Body of pancreas (tissue), 4 donors: ENCODE data around the gene SMIM44. TPM values are rescaled to one million over a fixed set of nuclear protein-coding genes. Genes with fewer than 3 reads are reported as not detected.

Experiments
- ATAC-seq: fragments of 150-250 bp; one replicate; pipeline ENCODE4 v1.9.1; 2016
- DNase-seq, 4 donors: peaks; one replicate each; pipeline ENCODE4 v3.0.0-alpha.2; 2019
- H3K27ac ChIP-seq, 4 donors: fragments of 200-600 bp; sonication (generic); 1 replicate in 3 of 4; 2 replicates in 1 of 4; pipeline versions ENCODE4 v1.5.1 to v1.6.1; 2016 to 2019; ENCODE audit warnings: mild to moderate bottlenecking in 1 of 4, mixed read lengths in 1 of 4, moderate library complexity in 1 of 4
- H3K27me3 ChIP-seq, 2 donors: fragments of 200-600 bp; sonication (generic); one replicate each; pipeline ENCODE4 v1.6.0; 2016; ENCODE audit warnings: mild to moderate bottlenecking in 1 of 2
- H3K36me3 ChIP-seq, 2 donors: fragments of 200-600 bp; sonication (generic); replicated peaks in 1 of 2; 2 replicates each; pipeline ENCODE4 v1.5.1; 2016; ENCODE audit warnings: low read depth in 2 of 2; ENCODE audit not compliant: insufficient read depth in 1 of 2
- H3K4me1 ChIP-seq: fragments of 200-600 bp; sonication (generic); one replicate; pipeline ENCODE4 v1.6.0; 2016
- H3K4me3 ChIP-seq, 2 donors: fragments of 200-600 bp; sonication (generic); 1 replicate in 1 of 2; 2 replicates in 1 of 2; pipeline ENCODE4 v1.5.1; 2016 to 2019
- H3K9me3 ChIP-seq, 3 donors: fragments of 200-600 bp; sonication (generic); 1 replicate in 2 of 3; 2 replicates in 1 of 3; pipeline ENCODE4 v1.5.1; 2016
- POLR2A ChIP-seq, 3 donors: fragments of 450-650 bp; IDR thresholded peaks; one replicate each; pipeline ENCODE4 v1.6.1; 2016; ENCODE audit warnings: antibody characterized with exemption in 3 of 3, mild to moderate bottlenecking in 2 of 3
- WGBS, 2 donors: methylation state at CpG; one replicate each; pipeline ENCODE4 v1.1.5; 2017; 5-methylcytosine and 5-hydroxymethylcytosine counted together
- intact Hi-C: fragments of 100-400 bp; cut with DNase I; formaldehyde crosslinking; loops from one replicate; pipeline ENCODE4 v1.15.1; 2023
- total RNA-seq, 2 donors: library from RNA; depleted of rRNA; stranded (reverse); fragments of >200 nt; gene quantifications; one replicate each; pipeline ENCODE4 v1.1.0, GENCODE V29; 2016
- TF ChIP-seq, protein P1 (sequence below), 7 experiments: fragments of 450-650 bp in 4 of 7; fragments of 200-600 bp in 3 of 7; sonication (generic) in 3 of 7; IDR thresholded peaks; one replicate each; pipeline ENCODE4 v1.5.1; 2016 to 2019; ENCODE audit warnings: antibody characterized with exemption in 7 of 7

SMIM44 gene
- total RNA-seq, 2 donors from 2014 or later, result not detected

DNA sequence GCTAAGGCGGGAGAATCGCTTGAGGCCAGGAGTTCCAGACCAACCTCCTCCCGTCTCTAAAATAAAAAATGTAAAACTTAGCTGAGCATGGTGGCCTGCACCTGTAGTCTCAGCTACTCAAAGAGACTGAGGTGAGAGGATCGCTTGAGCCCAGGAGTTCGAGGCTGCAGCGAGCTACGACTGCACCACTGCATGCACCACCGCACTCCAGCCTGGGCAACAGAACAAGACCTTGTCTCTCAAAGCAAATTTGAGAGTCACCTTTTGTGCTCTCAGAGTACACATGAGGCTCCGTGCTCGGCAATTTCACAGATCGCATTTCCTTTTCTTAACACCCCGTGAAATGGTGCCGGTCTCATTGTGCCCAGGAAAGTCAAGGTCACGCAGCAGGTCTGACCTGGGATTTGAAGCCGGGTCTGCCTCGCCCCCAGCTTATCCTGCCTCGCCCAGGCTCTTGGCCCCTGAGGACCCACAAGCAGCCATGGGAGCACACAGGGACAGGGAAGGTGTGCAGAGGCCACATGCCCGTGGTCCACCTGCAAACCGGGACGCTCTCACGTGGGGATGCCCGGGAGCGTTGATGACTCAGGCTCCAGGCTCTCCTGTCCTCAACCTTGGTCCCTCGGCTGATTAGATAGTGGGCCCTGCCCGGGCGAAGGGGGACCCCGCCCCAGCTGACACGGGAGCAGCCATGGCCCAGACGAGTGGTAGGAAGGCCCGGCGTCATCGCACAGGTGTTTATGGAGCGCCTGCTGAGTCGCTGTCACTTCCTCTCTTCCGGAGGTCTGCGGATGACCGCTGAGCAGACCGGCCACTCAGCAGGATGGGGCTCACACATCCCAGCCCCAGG lies 1.8 kb downstream of the SMIM44 start:
- Histone ChIP-seq H3K4me3 (no peak overlapping the region), H3K27ac (no peak overlapping the region), H3K36me3 (no peaks in the 10 kb centered on the region), H3K4me1 (peaks cover 7% of the 10 kb centered on the region), H3K9me3 (no peaks in the 10 kb centered on the region), H3K27me3 (peaks cover 0 to 27% of the 10 kb centered on the region in 2 donors)
- TF ChIP-seq, protein P1, sequence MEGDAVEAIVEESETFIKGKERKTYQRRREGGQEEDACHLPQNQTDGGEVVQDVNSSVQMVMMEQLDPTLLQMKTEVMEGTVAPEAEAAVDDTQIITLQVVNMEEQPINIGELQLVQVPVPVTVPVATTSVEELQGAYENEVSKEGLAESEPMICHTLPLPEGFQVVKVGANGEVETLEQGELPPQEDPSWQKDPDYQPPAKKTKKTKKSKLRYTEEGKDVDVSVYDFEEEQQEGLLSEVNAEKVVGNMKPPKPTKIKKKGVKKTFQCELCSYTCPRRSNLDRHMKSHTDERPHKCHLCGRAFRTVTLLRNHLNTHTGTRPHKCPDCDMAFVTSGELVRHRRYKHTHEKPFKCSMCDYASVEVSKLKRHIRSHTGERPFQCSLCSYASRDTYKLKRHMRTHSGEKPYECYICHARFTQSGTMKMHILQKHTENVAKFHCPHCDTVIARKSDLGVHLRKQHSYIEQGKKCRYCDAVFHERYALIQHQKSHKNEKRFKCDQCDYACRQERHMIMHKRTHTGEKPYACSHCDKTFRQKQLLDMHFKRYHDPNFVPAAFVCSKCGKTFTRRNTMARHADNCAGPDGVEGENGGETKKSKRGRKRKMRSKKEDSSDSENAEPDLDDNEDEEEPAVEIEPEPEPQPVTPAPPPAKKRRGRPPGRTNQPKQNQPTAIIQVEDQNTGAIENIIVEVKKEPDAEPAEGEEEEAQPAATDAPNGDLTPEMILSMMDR (IDR thresholded peaks at IDR 0.05), result no peak
- no peak for TF ChIP-seq POLR2A (IDR thresholded peaks at IDR 0.05)
- WGBS, 2 donors, result 51 to 63% methylated on average over 14 to 38 of the region's 38 CpGs
- no peak for ATAC-seq
- intact Hi-C loops, result no loop called here
- peak in 1 of 4 donors; percentile 29 for DNase-seq

DNA sequence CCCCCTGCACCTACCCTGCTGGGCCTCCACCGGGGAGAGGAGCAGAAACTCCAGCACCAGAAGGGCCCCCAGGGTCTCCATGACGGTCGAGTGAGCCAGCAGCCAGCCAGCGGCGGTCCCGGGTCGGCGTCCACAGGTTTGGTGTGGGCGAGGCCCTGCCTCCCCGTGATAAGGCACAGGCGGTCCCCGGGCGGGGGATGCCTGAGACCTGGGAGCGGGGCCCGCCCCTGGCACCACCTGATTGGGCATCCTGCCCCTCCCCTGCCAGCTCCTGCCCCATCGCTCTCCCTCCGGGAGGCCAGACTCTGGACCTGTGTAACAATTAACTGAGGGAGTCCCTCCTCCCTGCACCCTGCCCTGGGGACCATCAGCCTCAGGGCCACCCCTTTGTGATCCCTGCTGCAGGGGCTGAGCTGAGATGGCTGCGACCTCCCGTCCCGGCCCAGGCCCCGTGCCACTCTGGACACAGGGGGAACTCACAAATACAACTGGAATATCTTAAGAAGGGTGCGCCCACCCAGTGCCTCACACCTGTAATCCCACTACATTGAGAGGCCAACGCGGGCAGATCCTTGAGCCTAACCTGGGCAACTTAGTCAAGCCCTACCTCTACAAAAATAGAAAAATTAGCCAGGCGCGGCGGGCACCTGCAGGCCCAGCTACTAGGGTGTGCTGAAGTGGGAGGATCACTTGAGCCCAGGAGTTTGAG lies 2.7 kb downstream of the SMIM44 start, which contains the start of gene SMIM24:
Gene SMIM24 (minus strand): TSS at position 143 of the 709 bp plus-strand sequence. CDS start 62 bp downstream, at position 81.
- no peak for TF ChIP-seq POLR2A (IDR thresholded peaks at IDR 0.05)
- TF ChIP-seq, protein P1 (IDR thresholded peaks at IDR 0.05), result no peak
- H3K9me3 ChIP-seq, result no peaks in the 10 kb centered on the region
- H3K4me1 ChIP-seq, result peaks cover 7% of the 10 kb centered on the region
- 37 to 50% methylated on average over 7 to 26 of the region's 27 CpGs for WGBS, 2 donors
- intact Hi-C loops, result no loop called here
- DNase-seq (peak in 1 of 4 donors; percentile 57), ATAC-seq (peak; percentile 16)
- no peaks in the 10 kb centered on the region for H3K36me3 ChIP-seq
- H3K27ac ChIP-seq, result no peak within 1 kb of the TSS
- no peak within 1 kb of the TSS for H3K4me3 ChIP-seq
- H3K27me3 ChIP-seq, result peaks cover 0 to 27% of the 10 kb centered on the region in 2 donors

DNA sequence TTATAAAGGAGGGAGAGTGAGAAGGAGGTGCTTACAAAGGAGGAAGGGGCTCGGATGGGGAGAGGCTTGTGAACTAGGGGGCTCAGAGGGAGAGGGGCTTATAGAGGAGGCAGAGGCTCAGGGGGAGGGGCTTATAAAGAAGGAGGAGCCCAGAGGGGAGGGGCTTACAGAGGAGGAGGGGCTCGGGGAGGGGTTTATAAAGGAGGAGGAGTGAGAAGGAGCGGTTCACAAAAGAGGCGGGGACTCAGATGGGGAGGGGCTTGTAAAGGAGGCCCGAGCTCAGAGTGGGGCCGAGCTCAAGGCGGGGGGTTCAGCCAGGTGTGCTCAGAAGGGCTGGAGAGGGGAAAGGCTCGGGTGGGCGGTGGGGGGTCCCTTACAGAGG lies 3.4 kb downstream of the SMIM44 start:
- ATAC-seq, result no peak
- Histone ChIP-seq H3K9me3 (no peaks in the 10 kb centered on the region), H3K27me3 (peaks cover 0 to 27% of the 10 kb centered on the region in 2 donors), H3K27ac (no peak overlapping the region), H3K4me3 (no peak overlapping the region), H3K36me3 (no peaks in the 10 kb centered on the region), H3K4me1 (peaks cover 7% of the 10 kb centered on the region)
- no peak for TF ChIP-seq POLR2A (IDR thresholded peaks at IDR 0.05)
- intact Hi-C loops, result no loop called here
- WGBS, 2 donors, result 37 to 38% methylated on average over 9 of the region's 9 CpGs
- no peak for DNase-seq

DNA sequence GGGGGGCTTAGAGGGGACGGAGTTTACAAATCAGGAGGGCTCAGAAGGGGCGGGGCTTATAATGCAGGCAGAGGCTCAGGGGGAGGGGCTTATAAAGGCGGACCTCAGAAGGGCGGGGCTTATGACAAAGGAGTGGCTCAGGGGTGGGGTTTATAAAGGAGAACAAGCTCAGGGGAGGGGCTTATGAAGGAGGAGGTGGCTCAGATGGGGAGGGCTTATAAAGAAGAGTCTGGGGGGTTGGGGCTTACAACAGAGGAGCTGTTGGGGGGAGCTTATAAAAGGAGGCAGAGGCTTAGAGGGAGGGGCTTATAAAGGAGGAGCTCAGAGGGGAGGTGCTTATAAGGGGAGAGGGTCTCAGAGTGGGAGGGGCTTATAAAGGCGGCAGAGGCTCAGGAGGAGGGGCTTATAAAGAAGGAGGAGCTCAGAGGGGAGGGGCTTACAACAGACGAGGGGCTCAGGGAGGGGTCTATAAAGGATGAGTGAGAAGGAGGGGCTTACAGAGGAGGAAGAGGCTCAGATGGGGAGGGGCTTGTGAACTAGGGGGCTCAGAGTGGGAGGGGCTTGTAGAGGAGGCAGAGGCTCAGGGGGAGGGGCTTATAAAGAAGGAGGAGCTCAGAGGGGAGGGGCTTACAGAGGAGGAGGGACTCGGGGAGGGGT lies 3.9 kb downstream of the SMIM44 start:
- no peak for ATAC-seq
- WGBS, 2 donors, result 39 to 47% methylated on average over 7 of the region's 7 CpGs
- Histone ChIP-seq H3K36me3 (no peaks in the 10 kb centered on the region), H3K9me3 (no peaks in the 10 kb centered on the region), H3K4me1 (peaks cover 10% of the 10 kb centered on the region), H3K27me3 (peaks cover 0 to 27% of the 10 kb centered on the region in 2 donors), H3K4me3 (no peak overlapping the region), H3K27ac (no peak overlapping the region)
- intact Hi-C loops, result no loop called here
- DNase-seq, result no peak
- TF ChIP-seq POLR2A (IDR thresholded peaks at IDR 0.05), result no peak

DNA sequence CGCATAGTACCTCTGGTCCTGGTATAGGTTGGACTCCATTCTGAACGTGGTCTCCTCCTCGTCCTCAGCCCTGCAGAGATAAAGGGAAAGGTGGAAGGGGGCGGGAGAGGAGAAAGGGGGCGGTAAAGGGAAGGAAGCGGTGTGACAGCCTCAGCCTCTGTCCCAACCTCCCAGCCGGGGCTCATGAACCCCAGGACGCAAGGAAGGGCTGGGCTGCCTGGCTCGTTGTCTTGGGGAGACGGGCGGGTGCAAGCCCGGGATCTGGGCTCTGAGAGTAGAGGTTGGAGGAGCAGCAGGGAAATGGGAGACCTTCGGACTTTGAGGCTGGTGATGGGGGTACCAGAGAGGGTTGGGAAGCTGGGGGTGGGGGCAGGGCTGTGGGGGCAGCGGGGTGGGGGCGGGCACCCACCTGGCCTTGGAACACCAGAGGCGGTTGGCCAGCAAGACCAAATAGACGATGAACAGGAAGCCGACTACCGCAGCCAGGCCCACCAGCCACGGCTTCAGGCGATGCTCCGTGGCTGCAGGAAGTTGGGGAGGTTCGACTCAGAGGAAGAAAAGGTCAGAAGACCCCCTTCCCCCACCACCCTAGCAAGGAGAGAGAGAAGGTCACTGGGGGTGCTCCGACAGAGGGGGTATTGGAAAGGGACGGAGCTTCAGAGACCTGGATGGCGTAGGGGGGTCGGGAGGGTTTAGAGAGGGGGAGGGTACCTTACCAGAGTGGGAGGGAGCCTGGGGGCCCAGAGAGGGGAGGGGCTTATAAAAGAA lies 4.6 kb downstream of the SMIM44 start:
- peaks cover 17% of the 10 kb centered on the region for H3K4me1 ChIP-seq
- no peak for DNase-seq
- no peaks in the 10 kb centered on the region for H3K36me3 ChIP-seq
- no peaks in the 10 kb centered on the region for H3K9me3 ChIP-seq
- no peak overlapping the region for H3K4me3 ChIP-seq
- peaks cover 0 to 27% of the 10 kb centered on the region in 2 donors for H3K27me3 ChIP-seq
- H3K27ac ChIP-seq, result no peak overlapping the region
- intact Hi-C loops, result no loop called here
- TF ChIP-seq POLR2A (IDR thresholded peaks at IDR 0.05), result no peak
- TF ChIP-seq, protein P1 (IDR thresholded peaks at IDR 0.05), result no peak
- 50% methylated on average over 24 to 25 of the region's 27 CpGs for WGBS, 2 donors
- no peak for ATAC-seq
